Measurements from ENCODE around the gene EHF. TPM values are rescaled to one million over a fixed set of nuclear protein-coding genes. Genes with fewer than 3 reads are reported as not detected.

Gene EHF
- total RNA-seq, 1 donor from 2014 or later, result 1.2 TPM

DNA sequence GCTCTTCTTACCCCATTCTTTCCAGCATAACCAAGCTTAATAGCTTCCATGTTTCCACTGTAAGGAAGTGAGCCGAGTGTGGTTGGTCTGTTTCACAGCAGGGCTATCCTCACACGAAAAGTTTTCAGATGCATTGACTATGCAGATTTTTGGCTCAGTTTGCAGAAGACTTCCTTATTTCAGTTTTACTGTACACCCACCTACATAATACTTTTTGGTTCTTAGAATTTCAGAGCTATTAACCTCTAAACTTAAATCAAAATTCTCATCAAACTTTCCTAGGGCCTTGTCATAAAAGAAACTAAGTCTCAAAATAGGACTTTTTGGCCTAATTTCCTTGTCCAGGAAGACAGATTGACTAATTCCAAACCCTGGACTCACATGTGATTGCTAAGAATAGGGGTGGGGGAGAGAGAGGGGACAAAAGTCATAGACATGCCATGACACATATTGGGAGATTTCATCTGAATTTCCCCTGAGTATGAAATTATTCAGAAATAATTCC, 7.3 kb upstream of the EHF start:
- Mint-ChIP-seq H3K27ac (no peak overlapping the region), H3K36me3 (no peaks in the 10 kb centered on the region), H3K27me3 (ENCODE audit: low read depth) (peaks cover 53% of the 10 kb centered on the region), H3K9me3 (no peaks in the 10 kb centered on the region), H3K4me3 (no peak overlapping the region), H3K4me1 (peaks cover 1% of the 10 kb centered on the region)
- TF ChIP-seq, protein P1, sequence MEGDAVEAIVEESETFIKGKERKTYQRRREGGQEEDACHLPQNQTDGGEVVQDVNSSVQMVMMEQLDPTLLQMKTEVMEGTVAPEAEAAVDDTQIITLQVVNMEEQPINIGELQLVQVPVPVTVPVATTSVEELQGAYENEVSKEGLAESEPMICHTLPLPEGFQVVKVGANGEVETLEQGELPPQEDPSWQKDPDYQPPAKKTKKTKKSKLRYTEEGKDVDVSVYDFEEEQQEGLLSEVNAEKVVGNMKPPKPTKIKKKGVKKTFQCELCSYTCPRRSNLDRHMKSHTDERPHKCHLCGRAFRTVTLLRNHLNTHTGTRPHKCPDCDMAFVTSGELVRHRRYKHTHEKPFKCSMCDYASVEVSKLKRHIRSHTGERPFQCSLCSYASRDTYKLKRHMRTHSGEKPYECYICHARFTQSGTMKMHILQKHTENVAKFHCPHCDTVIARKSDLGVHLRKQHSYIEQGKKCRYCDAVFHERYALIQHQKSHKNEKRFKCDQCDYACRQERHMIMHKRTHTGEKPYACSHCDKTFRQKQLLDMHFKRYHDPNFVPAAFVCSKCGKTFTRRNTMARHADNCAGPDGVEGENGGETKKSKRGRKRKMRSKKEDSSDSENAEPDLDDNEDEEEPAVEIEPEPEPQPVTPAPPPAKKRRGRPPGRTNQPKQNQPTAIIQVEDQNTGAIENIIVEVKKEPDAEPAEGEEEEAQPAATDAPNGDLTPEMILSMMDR (IDR thresholded peaks at IDR 0.05; ENCODE audit: unreplicated experiment), result no peak
- no peak for DNase-seq (ENCODE audit: low spot score in 2 of 2, unreplicated experiment in 2 of 2)

DNA sequence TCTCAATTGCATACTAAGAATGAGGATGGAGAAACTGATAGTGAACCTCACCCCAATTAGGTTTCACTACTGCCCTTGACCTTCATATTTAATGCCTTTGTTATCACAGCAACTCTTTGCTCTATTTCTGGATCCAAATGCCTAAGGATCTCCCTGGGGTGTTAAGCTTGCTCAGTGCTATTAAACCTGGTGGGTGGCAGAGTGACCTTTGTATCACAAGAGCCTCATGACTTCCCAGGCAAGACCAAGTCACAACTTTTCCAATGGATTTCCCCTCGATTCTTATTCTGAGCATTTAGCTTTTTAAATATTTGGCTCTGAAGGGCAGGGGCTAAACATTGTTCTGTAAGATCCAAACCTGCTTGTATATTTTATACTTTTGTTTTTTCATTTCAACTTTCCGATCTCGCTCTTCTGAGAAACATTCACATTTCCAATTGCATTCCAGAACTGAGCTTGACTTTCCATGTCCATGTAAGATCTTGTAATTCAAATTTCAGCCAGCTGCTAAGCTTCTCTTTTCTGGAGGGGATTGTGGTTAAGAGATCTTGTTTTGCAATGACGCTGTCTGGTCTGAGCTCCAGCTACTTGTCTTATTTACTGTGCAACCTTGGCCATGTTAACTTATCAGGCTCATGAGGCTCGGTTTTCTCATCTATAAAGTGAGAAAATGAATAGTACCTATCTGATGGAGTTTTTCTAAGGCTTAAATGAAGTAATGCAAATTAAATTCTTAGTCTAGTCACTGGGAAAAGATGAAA, 6.4 kb upstream of the EHF start:
- no peak for DNase-seq (ENCODE audit: low spot score in 2 of 2, unreplicated experiment in 2 of 2)
- Mint-ChIP-seq H3K27me3 (ENCODE audit: low read depth) (peaks cover 54% of the 10 kb centered on the region), H3K4me3 (no peak overlapping the region), H3K4me1 (peaks cover 6% of the 10 kb centered on the region), H3K27ac (no peak overlapping the region), H3K9me3 (no peaks in the 10 kb centered on the region), H3K36me3 (no peaks in the 10 kb centered on the region)
- TF ChIP-seq, protein P1 (IDR thresholded peaks at IDR 0.05; ENCODE audit: unreplicated experiment), result no peak

DNA sequence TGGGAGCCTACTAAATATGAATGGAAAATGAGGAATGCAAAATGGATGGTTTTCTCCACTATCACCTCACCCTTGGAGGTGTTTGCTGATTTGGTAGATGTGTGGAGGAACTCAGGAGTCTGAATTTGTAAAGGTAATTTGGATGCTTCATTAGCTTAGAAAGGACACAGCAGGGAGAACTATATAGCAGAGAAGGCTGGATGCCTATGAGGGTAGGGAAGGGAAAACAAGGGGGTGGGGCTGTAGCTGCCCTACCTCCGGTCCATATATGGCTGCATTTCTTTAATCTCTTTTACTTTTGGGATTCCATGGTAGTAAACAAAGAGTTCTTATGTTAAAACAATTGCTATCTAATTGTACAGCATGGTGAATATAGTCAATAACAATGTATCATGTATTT, 4.8 kb upstream of the EHF start:
- DNase-seq (ENCODE audit: low spot score in 2 of 2, unreplicated experiment in 2 of 2), result no peak
- no peak overlapping the region for H3K4me3 Mint-ChIP-seq
- TF ChIP-seq, protein P1 (IDR thresholded peaks at IDR 0.05; ENCODE audit: unreplicated experiment), result no peak
- peaks cover 57% of the 10 kb centered on the region for H3K27me3 Mint-ChIP-seq (ENCODE audit: low read depth)
- H3K36me3 Mint-ChIP-seq, result no peaks in the 10 kb centered on the region
- H3K9me3 Mint-ChIP-seq, result no peaks in the 10 kb centered on the region
- peaks cover 11% of the 10 kb centered on the region for H3K4me1 Mint-ChIP-seq
- H3K27ac Mint-ChIP-seq, result no peak overlapping the region

DNA sequence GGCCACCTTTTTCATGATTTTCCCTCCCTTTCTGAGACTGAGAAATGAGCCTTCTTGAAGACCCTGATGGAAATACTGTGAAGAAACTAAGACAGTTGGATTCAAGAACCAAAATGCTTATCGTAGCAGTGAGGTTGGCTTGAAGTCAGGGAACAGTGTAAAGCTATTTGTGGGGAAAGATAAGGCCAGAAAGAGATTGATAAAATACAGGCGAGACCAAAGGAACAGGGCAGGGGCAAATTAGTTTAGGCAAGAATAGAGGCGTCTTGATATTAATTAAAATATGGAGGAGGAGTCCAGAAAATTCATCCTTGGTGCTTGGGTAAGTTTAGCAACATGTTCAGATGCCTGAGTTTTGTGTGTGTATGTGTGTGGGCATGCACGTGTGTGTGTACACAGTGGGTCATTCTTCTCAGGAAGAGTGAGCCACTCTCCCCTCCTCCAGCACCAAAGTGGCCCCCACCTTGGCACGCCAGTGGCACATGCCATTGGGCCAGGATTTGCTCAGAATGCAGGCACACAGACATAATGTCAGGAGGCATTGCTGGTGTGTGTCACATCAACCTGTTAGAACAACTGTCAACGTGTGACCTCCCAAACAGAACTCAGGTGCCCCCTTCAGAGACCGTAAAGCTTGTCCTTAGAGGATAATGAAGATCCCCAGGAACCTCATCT, 3.9 kb upstream of the EHF start:
- no peak for DNase-seq (ENCODE audit: low spot score in 2 of 2, unreplicated experiment in 2 of 2)
- Mint-ChIP-seq H3K4me3 (no peak overlapping the region), H3K27ac (no peak overlapping the region)

DNA sequence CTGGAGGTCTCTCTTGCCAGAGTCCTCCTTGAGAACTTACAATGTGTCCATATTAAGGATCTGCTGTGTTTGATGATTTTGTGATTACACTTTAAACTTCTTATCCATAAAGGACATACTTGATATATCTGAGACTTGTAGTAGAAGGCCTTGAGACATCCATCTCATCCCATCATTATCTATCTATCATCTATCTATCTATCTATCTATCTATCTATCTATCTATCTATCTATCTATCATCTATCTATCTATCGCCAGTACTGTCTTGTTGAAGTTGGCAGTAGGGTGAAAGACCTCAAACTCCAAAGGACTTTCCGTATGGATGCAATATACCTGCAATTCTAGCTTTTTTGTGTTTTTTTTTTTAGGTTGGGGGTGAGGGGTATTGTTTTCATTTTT, 2.5 kb upstream of the EHF start:
- H3K9me3 Mint-ChIP-seq, result no peaks in the 10 kb centered on the region
- H3K36me3 Mint-ChIP-seq, result no peaks in the 10 kb centered on the region
- no peak overlapping the region for H3K27ac Mint-ChIP-seq
- TF ChIP-seq, protein P1 (IDR thresholded peaks at IDR 0.05; ENCODE audit: unreplicated experiment), result no peak
- peaks cover 11% of the 10 kb centered on the region for H3K4me1 Mint-ChIP-seq
- no peak for DNase-seq (ENCODE audit: low spot score in 2 of 2, unreplicated experiment in 2 of 2)
- H3K27me3 Mint-ChIP-seq (ENCODE audit: low read depth), result peaks cover 53% of the 10 kb centered on the region
- H3K4me3 Mint-ChIP-seq, result no peak overlapping the region

More for the DNA sequence above, 3.9 kb upstream of the EHF start:
- no peaks in the 10 kb centered on the region for H3K36me3 Mint-ChIP-seq
- peaks cover 55% of the 10 kb centered on the region for H3K27me3 Mint-ChIP-seq (ENCODE audit: low read depth)
- TF ChIP-seq, protein P1 (IDR thresholded peaks at IDR 0.05; ENCODE audit: unreplicated experiment), result no peak
- no peaks in the 10 kb centered on the region for H3K9me3 Mint-ChIP-seq
- peaks cover 11% of the 10 kb centered on the region for H3K4me1 Mint-ChIP-seq

Data from mesothelial cell of epicardium (in vitro differentiated cells).